Umbilical cord (tissue), 2 donors: ENCODE data around the gene OR52E4. TPM values are rescaled to one million over a fixed set of nuclear protein-coding genes. Genes with fewer than 3 reads are reported as not detected.

Experiments
- DNase-seq: peaks from one replicate; pipeline ENCODE4 v3.0.0-alpha.2; 2015; ENCODE audit warnings: low spot score
- total RNA-seq: library from RNA; depleted of rRNA; stranded (reverse); fragments of >200 nt; gene quantifications from one replicate; pipeline ENCODE4 v1.2.3, GENCODE V29; 2014; ENCODE audit warnings: low replicate concordance; ENCODE audit not compliant: insufficient read depth

OR52E4 gene
- total RNA-seq, 1 donor from 2014 or later = 4.6 TPM

- no peak for DNase-seq
These were observed 49.3 kb downstream of the OR52E4 start for GRCh38 chr11:5929571-5930368.

GRCh38 chr11:5930614-5931013 lies 50.2 kb downstream of the OR52E4 start:
- no peak for DNase-seq

- no peak for DNase-seq
These were observed 50.6 kb downstream of the OR52E4 start for GRCh38 chr11:5931061-5931460.

- no peak for DNase-seq
These were observed 52.2 kb downstream of the OR52E4 start for GRCh38 chr11:5932671-5933070.

- DNase-seq = no peak
These were observed 52.7 kb downstream of the OR52E4 start for GRCh38 chr11:5933116-5933515.

Other genes with a start within 250 kb of the OR52E4 start
- gene TRIM5, start 195.6 kb upstream of the OR52E4 start, total RNA-seq = 22.9 TPM
- gene TRIM22, start 190.8 kb upstream of the OR52E4 start, total RNA-seq = 67.7 TPM
- not detected for gene OR56B1, start 144.2 kb upstream of the OR52E4 start, total RNA-seq
- gene OR52N4, start 126.4 kb upstream of the OR52E4 start, total RNA-seq = 1.9 TPM
- 0.72 TPM for gene OR52N5, start 97.3 kb upstream of the OR52E4 start, total RNA-seq
- 0.96 TPM for gene OR52N1, start 89.4 kb upstream of the OR52E4 start, total RNA-seq
- not detected for gene OR52N2, start 71.7 kb upstream of the OR52E4 start, total RNA-seq
- not detected for gene OR52E6, start 38.7 kb upstream of the OR52E4 start, total RNA-seq
- gene OR52E8, start 22.9 kb upstream of the OR52E4 start, total RNA-seq = 1.9 TPM
- gene OR52E5, start 12.6 kb downstream of the OR52E4 start, total RNA-seq = 0.96 TPM
- gene OR56A3, start 61.6 kb downstream of the OR52E4 start, total RNA-seq = 2.6 TPM
- gene OR56A5, start 87.9 kb downstream of the OR52E4 start, total RNA-seq = 5.5 TPM
- gene OR52L1, start 106.4 kb downstream of the OR52E4 start, total RNA-seq = 3.4 TPM
- gene OR56A4, start 126.3 kb downstream of the OR52E4 start, total RNA-seq = 2.4 TPM
- gene OR56A1, start 150.1 kb downstream of the OR52E4 start, total RNA-seq = 2.2 TPM
- gene OR56B4, start 227.1 kb downstream of the OR52E4 start, total RNA-seq = 1.7 TPM